DOHH2 (cell line): ENCODE data around the gene FAAP20.

Source experiments
- H3F3A ChIP-seq: fragments of 200-600 bp; sonication (generic), shearing (Covaris generic); 2 replicates; pipeline ENCODE4 v1.6.0; 2016; ENCODE audit warnings: antibody characterized with exemption, mild to moderate bottlenecking; ENCODE audit not compliant: control insufficient read depth, insufficient read depth
- H3K27ac ChIP-seq: fragments of 200-600 bp; sonication (generic); 2 replicates; pipeline ENCODE4 v1.5.1; 2014; ENCODE audit warnings: low read depth, mild to moderate bottlenecking, low read length, moderate library complexity
- H3K27me3 ChIP-seq: fragments of 200-600 bp; sonication (generic); 2 replicates; pipeline ENCODE4 v1.6.1; 2014; ENCODE audit warnings: mild to moderate bottlenecking, low read length, mixed read lengths; ENCODE audit not compliant: control insufficient read depth
- H3K36me3 ChIP-seq: fragments of 200-600 bp; sonication (generic); 2 replicates; pipeline ENCODE4 v1.6.1; 2014; ENCODE audit warnings: mild to moderate bottlenecking, low read length, moderate library complexity, mixed read lengths; ENCODE audit not compliant: control insufficient read depth
- H3K4me1 ChIP-seq: fragments of 200-600 bp; sonication (generic); 2 replicates; pipeline ENCODE4 v1.6.1; 2014; ENCODE audit warnings: mild to moderate bottlenecking, low read length, mixed read lengths; ENCODE audit not compliant: control insufficient read depth
- H3K4me2 ChIP-seq: fragments of 200-600 bp; sonication (generic); 2 replicates; pipeline ENCODE4 v1.6.0; 2014; ENCODE audit warnings: mild to moderate bottlenecking, low read length, moderate library complexity
- H3K4me3 ChIP-seq: fragments of 200-600 bp; sonication (generic); 2 replicates; pipeline ENCODE4 v1.5.1; 2014; ENCODE audit warnings: mild to moderate bottlenecking, low read length, mixed read lengths
- H3K79me2 ChIP-seq: fragments of 200-600 bp; sonication (generic); 2 replicates; pipeline ENCODE4 v1.6.1; 2014; ENCODE audit warnings: mild to moderate bottlenecking, low read length, mixed read lengths; ENCODE audit not compliant: control insufficient read depth
- H3K9me2 ChIP-seq: fragments of 200-600 bp; sonication (generic); replicated peaks from 2 replicates; pipeline ENCODE4 v1.6.1; 2014; ENCODE audit warnings: mild to moderate bottlenecking, low read length, mixed read lengths; ENCODE audit not compliant: control insufficient read depth
- H3K9me3 ChIP-seq: fragments of 200-600 bp; sonication (generic); 2 replicates; pipeline ENCODE4 v1.6.1; 2014; ENCODE audit warnings: antibody characterized with exemption, low read length, mixed read lengths; ENCODE audit not compliant: control insufficient read depth, insufficient read depth
- H4K20me1 ChIP-seq: fragments of 200-600 bp; sonication (generic); 2 replicates; pipeline ENCODE4 v1.6.0; 2014; ENCODE audit warnings: low read depth, mild to moderate bottlenecking, antibody characterized with exemption, low read length, moderate library complexity; ENCODE audit not compliant: control insufficient read depth, insufficient read depth
- CTCF ChIP-seq: fragments of 200-600 bp; sonication (generic); IDR thresholded peaks from one replicate; pipeline ENCODE4 v1.5.1; 2014; ENCODE audit warnings: antibody characterized with exemption, mild to moderate bottlenecking, low read depth, low read length; ENCODE audit not compliant: poor library complexity, severe bottlenecking
- EZH2phosphoT487 ChIP-seq: fragments of 200-600 bp; sonication (generic); IDR thresholded peaks from 2 replicates; pipeline ENCODE4 v1.6.1; 2017; ENCODE audit warnings: borderline replicate concordance, mild to moderate bottlenecking, antibody characterized with exemption, low read length, moderate library complexity, mixed read lengths

FAAP20 gene

GRCh38 chr1:2210786-2211185 lies 16.2 kb upstream of the FAAP20 start:
- Histone ChIP-seq H3K4me3 (no peak overlapping the region), H3K27ac (no peak overlapping the region), H3K9me3 (no peaks in the 10 kb centered on the region), H3K4me2 (no peak overlapping the region), H3K36me3 (no peaks in the 10 kb centered on the region), H3F3A (no peaks in the 10 kb centered on the region), H4K20me1 (no peaks in the 10 kb centered on the region), H3K27me3 (peaks cover 3% of the 10 kb centered on the region; the same call in 1 of the 2 replicates), H3K79me2 (no peaks in the 10 kb centered on the region), H3K9me2 (no peaks in the 10 kb centered on the region), H3K4me1 (no peaks in the 10 kb centered on the region)
- TF ChIP-seq CTCF: no peak
- no peak for TF ChIP-seq EZH2phosphoT487

GRCh38 chr1:2210084-2210653 lies 15.6 kb upstream of the FAAP20 start:
- Histone ChIP-seq H3K27me3 (peaks cover 7% of the 10 kb centered on the region; the same call in 1 of the 2 replicates), H3K4me3 (no peak overlapping the region), H3K9me2 (no peaks in the 10 kb centered on the region), H3K4me2 (no peak overlapping the region), H4K20me1 (no peaks in the 10 kb centered on the region), H3K27ac (no peak overlapping the region), H3K36me3 (no peaks in the 10 kb centered on the region), H3K79me2 (no peaks in the 10 kb centered on the region), H3F3A (no peaks in the 10 kb centered on the region), H3K9me3 (no peaks in the 10 kb centered on the region), H3K4me1 (peaks cover 5% of the 10 kb centered on the region)
- TF ChIP-seq CTCF: no peak
- no peak for TF ChIP-seq EZH2phosphoT487

- no peak overlapping the region for H3K27ac ChIP-seq
- H3K9me3 ChIP-seq: no peaks in the 10 kb centered on the region
- H3K27me3 ChIP-seq: peaks cover 7% of the 10 kb centered on the region; the same call in 1 of the 2 replicates
- H3K36me3 ChIP-seq: no peaks in the 10 kb centered on the region
- H3K4me2 ChIP-seq: no peak overlapping the region
- TF ChIP-seq CTCF (no peak), EZH2phosphoT487 (no peak)
- no peaks in the 10 kb centered on the region for H3F3A ChIP-seq
- H3K9me2 ChIP-seq: no peaks in the 10 kb centered on the region
- H3K4me3 ChIP-seq: no peak overlapping the region
- peaks cover 7% of the 10 kb centered on the region for H3K4me1 ChIP-seq
- H4K20me1 ChIP-seq: no peaks in the 10 kb centered on the region
- no peaks in the 10 kb centered on the region for H3K79me2 ChIP-seq
Observed at GRCh38 chr1:2209400-2210083, 15.0 kb upstream of the FAAP20 start.
